Parathyroid adenoma (tissue), 2 donors: ENCODE data around the gene PEPD.

ENCODE experiments used
- H2AFZ ChIP-seq: fragments of 300-600 bp; sonication (generic); one replicate; pipeline ENCODE4 v1.7.0; 2017; ENCODE audit warnings: antibody characterized with exemption, mild to moderate bottlenecking
- H3K27ac ChIP-seq: fragments of 300-600 bp; sonication (generic); one replicate; pipeline ENCODE4 v1.7.0; 2017
- H3K27me3 ChIP-seq: fragments of 300-600 bp; sonication (generic); one replicate; pipeline ENCODE4 v1.7.0; 2017; ENCODE audit warnings: low read length; ENCODE audit not compliant: control insufficient read depth, insufficient read depth
- H3K36me3 ChIP-seq: fragments of 300-600 bp; sonication (generic); one replicate; pipeline ENCODE4 v1.7.0; 2017; ENCODE audit warnings: low read length; ENCODE audit not compliant: control insufficient read depth, insufficient read depth
- H3K4me1 ChIP-seq: fragments of 300-600 bp; sonication (generic); one replicate; pipeline ENCODE4 v1.7.0; 2017; ENCODE audit warnings: control low read depth
- H3K4me2 ChIP-seq: fragments of 300-600 bp; sonication (generic); one replicate; pipeline ENCODE4 v1.7.0; 2017; ENCODE audit warnings: low read length
- H3K4me3 ChIP-seq: fragments of 300-600 bp; sonication (generic); one replicate; pipeline ENCODE4 v1.7.0; 2017; ENCODE audit warnings: low read depth, low read length
- H3K79me2 ChIP-seq: fragments of 300-600 bp; sonication (generic); one replicate; pipeline ENCODE4 v1.7.0; 2017; ENCODE audit warnings: control low read depth
- H3K9ac ChIP-seq: fragments of 300-600 bp; sonication (generic); one replicate; pipeline ENCODE4 v1.7.0; 2017; ENCODE audit warnings: mild to moderate bottlenecking
- H3K9me3 ChIP-seq: fragments of 300-600 bp; sonication (generic); one replicate; pipeline ENCODE4 v1.7.0; 2017; ENCODE audit warnings: low read length; ENCODE audit not compliant: control insufficient read depth
- CTCF ChIP-seq: fragments of 300-600 bp; sonication (generic); IDR thresholded peaks from one replicate; pipeline ENCODE4 v1.7.0; 2017; ENCODE audit warnings: antibody characterized with exemption, mild to moderate bottlenecking
- donor health status: primary hyperparathyroidism.

The PEPD gene

GRCh38 chr19:33499671-33500506 lies 21.7 kb downstream of the PEPD start:
- TF ChIP-seq CTCF: no peak
- Histone ChIP-seq H2AFZ (no peak overlapping the region), H3K4me1 (no peaks in the 10 kb centered on the region), H3K36me3 (no peaks in the 10 kb centered on the region), H3K27ac (no peak overlapping the region), H3K4me3 (no peak overlapping the region), H3K4me2 (no peak overlapping the region), H3K79me2 (no peaks in the 10 kb centered on the region), H3K9ac (no peak overlapping the region), H3K9me3 (no peaks in the 10 kb centered on the region), H3K27me3 (no peaks in the 10 kb centered on the region)

- Histone ChIP-seq H3K4me3 (no peak overlapping the region), H3K79me2 (no peaks in the 10 kb centered on the region), H2AFZ (no peak overlapping the region), H3K36me3 (no peaks in the 10 kb centered on the region), H3K9me3 (no peaks in the 10 kb centered on the region), H3K27me3 (no peaks in the 10 kb centered on the region), H3K4me2 (no peak overlapping the region), H3K9ac (no peak overlapping the region), H3K27ac (no peak overlapping the region), H3K4me1 (no peaks in the 10 kb centered on the region)
- TF ChIP-seq CTCF: no peak
Measured at GRCh38 chr19:33499248-33499647, 22.3 kb downstream of the PEPD start.

GRCh38 chr19:33498391-33499000 lies 23.1 kb downstream of the PEPD start:
- H3K4me3 ChIP-seq: no peak overlapping the region
- no peak overlapping the region for H3K9ac ChIP-seq
- H3K4me2 ChIP-seq: no peak overlapping the region
- H3K4me1 ChIP-seq: no peaks in the 10 kb centered on the region
- TF ChIP-seq CTCF: no peak
- H3K27ac ChIP-seq: no peak overlapping the region
- H3K79me2 ChIP-seq: no peaks in the 10 kb centered on the region
- no peaks in the 10 kb centered on the region for H3K27me3 ChIP-seq
- no peak overlapping the region for H2AFZ ChIP-seq
- no peaks in the 10 kb centered on the region for H3K36me3 ChIP-seq
- no peaks in the 10 kb centered on the region for H3K9me3 ChIP-seq

- Histone ChIP-seq H3K9me3 (no peaks in the 10 kb centered on the region), H3K9ac (no peak overlapping the region), H3K27me3 (no peaks in the 10 kb centered on the region), H2AFZ (no peak overlapping the region), H3K36me3 (no peaks in the 10 kb centered on the region), H3K27ac (no peak overlapping the region), H3K79me2 (no peaks in the 10 kb centered on the region), H3K4me3 (no peak overlapping the region), H3K4me2 (no peak overlapping the region), H3K4me1 (no peaks in the 10 kb centered on the region)
- no peak for TF ChIP-seq CTCF
Measured at GRCh38 chr19:33497778-33498175, 23.8 kb downstream of the PEPD start.
